GM19238 (cell line): ENCODE data around the gene NFE2L2.
"Not testable (repeated sequence)": the region's sequence is repeated elsewhere in the genome, so short reads cannot be mapped to it uniquely, and the experiment has no call there.

ENCODE experiments used
- DNase-seq: peaks from one replicate; pipeline ENCODE4 v3.0.0; 2011; ENCODE audit warnings: low spot score; ENCODE audit not compliant: insufficient read length

Gene NFE2L2

DNA sequence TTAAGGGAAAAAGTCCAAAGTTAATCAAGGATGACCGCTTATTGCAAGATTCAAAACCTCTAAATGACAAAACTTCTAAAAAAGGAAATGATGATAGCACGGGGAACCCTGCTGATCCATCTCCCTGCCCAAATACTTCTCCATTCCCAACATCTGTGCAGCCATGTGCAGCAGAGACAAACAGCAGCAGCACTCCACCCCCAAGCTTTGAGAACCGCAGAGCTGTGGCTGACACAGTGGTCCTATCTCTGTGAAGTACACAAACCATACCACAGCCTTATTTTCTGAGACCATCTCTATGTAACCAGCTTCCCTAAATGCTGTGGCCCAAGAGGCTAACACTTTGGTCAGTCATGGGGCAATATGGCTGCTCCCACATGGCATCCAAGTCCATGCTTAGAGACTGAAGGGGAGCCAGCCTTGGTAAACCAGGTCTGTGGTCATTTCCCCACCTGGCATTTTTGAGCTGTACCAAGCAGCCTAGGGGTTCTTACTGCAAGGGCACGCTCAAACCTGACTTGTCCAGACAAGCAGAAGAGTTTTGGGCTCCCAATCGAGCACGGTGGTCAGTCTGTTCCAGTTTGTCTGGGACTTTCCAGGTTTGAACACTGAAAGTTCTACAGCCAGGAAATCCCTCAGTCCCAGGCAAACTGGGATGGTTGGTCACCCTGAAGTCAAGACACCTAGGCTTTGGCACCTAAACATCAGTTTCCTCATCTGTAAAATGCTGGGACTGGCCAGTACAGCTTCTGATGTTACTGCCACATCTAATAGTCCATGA is 17.1 kb upstream of the NFE2L2 start:
- no peak for DNase-seq

DNA sequence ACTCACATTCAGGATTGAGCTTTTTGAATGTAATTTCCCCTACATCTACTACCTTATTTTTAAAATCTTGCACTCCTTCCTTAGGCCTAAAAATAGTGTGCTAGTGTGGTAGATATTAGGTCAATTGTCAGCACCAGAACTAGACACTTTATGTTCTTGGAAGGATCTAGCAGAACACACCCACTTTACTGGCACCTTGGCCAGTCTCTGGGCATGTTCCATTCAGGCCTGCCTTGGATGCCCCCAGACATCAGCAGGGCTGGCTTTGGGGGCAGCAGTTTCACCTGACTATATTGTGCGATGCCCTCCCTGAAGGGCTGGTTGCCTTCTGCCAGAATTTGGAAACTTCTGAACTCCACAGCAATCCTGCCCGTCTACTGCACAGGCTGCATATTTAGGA is 15.3 kb upstream of the NFE2L2 start:
- no peak for DNase-seq

DNA sequence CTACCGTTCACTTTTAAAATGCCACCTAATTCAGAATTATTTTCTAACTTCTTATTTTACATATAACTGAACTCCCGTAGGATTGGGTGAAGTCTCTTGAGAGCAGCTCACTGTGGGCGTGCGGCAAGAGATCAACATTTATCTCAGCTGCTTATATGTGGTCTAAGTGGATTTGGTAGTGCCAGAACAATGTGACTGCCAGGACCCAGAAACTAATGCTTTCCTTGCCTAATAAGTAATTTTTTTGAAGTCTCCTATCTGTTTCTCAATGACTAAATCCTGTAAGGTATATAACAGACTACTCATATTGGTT is 11.2 kb upstream of the NFE2L2 start:
- no peak for DNase-seq

- DNase-seq: no peak
Measured at GRCh38 chr2:177275040-177275742, 10.7 kb upstream of the NFE2L2 start.

- DNase-seq: no peak
Measured at GRCh38 chr2:177273408-177273807, 8.9 kb upstream of the NFE2L2 start.

- DNase-seq: no peak
Measured at GRCh38 chr2:177272765-177273164, 8.2 kb upstream of the NFE2L2 start.

DNA sequence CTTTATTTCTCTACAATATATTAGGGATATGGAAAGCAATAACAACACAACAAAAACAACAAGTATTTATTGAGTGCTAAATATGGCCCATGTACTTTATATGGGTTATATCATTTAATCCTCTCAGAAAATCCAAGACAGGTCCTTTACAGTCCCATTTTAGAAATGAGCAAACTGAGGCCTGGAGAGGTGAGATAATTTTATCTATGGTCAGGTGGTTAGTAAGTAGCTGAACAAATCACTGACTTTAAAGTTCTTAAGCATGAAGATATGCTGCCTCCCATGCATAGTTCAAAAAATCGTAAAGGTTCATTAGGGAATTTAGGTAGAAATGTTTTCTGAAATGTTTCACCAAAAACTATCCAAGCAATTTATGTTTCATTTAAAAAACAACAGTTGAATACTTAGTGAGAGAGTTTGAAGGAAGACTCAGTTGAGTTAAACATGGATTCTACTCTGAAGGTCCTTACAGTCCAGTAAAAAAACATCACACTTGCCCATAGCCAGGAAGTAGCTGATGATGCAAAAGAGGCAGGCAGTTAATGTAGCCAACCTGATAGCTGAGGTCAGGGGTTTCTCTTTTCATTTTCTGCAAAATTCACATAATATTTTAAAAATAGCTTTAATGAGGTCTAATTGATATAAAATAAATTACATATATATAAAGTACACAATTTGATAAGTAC is 7.6 kb upstream of the NFE2L2 start:
- no peak for DNase-seq

- DNase-seq: no peak
Measured at GRCh38 chr2:177270531-177270930, 6.0 kb upstream of the NFE2L2 start.

DNA sequence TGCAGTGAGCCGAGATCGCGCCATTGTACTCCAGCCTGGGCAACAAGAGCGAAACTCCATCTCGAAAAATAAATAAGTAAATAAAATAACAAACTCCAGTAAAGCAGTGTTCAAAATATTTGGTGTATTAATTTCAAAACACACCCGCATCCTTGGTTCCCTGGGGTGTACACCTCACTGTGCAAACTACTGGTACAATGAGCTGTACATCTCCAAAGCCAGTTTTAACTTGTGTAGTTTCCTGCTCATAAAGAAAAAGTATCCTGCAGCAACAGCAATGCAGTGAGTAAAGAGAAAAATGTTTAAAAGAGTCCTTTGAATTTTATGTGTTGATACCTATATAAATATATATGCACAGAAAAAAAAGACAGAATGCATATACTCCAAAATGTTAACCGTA is 4.4 kb upstream of the NFE2L2 start:
- DNase-seq: no peak

DNA sequence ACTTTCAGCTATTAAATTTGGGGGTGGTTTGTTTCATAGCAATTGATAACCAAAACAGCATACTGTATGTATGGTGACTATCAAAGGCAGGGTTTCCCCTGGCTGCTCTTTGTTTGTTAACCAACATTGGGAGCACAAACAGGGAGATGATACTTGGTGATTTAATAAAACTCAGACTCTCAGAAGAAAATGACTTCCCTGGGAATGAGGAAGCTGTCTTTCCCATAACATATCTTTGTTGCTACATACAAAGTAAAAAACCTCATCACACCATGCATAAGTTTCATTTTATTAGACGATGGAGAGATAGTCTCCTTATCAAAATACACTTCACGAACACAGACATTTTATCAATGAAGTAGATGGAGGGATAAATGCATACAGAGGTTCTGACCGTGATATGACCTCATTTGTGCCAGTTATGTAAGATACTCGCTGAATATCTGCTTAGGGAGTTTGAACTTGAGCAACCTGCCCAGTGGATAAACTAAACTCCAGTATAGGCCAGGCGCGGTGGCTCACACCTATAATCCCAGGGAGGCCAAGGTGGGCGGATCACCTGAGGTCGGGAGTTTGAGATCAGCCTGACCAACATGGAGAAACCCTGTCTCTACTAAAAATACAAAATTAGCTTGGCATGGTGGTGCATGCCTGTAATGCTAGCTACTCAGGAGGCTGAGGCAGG is 3.8 kb upstream of the NFE2L2 start:
- DNase-seq: no peak

DNA sequence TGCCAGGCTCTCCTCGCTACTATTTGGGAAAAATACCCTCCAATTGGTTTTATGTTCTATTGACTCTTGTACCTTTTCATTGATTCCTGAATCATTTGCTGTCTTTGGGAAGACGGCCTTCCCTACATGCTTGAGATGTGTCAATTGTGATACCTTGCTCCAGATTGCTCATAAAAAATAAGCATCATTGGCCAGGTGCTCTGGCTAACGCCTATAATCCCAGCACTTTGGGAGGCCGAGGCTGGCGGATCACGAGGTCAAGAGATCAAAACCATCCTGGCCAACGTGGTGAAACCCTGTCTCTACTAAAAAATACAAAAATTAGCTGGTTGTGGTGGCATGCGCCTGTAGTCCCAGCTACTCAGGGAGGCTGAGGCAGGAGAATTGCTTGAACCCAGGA is 2.4 kb upstream of the NFE2L2 start:
- not testable (repeated sequence) for DNase-seq

GRCh38 chr2:177265824-177266817 is 1.6 kb upstream of the NFE2L2 start:
- DNase-seq: no peak

DNA sequence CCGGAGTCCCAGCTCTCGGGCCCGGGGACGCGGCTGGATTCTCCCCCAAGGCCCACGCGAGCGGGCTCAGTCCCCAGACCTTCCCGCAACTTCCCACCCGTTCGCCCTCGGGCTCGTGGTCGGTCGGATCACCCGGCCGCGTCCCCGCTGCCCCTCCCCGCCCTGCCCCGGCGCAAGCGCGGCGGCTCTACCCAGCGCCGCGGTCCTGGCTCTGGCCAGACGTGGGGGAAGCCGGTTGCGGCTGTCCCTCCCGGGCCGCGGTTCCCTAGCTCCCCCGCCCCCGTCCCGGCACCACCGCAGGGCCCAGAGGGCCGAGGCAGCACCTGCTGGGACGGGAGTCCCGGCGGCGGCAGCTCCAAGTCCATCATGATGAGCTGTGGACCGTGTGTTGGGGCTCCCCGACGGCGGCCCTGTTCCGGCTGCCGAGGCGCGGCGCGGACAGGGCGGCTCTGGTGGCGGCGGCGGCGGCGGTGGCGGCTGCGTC is 276 bp downstream of the NFE2L2 start:
- no peak for DNase-seq

DNA sequence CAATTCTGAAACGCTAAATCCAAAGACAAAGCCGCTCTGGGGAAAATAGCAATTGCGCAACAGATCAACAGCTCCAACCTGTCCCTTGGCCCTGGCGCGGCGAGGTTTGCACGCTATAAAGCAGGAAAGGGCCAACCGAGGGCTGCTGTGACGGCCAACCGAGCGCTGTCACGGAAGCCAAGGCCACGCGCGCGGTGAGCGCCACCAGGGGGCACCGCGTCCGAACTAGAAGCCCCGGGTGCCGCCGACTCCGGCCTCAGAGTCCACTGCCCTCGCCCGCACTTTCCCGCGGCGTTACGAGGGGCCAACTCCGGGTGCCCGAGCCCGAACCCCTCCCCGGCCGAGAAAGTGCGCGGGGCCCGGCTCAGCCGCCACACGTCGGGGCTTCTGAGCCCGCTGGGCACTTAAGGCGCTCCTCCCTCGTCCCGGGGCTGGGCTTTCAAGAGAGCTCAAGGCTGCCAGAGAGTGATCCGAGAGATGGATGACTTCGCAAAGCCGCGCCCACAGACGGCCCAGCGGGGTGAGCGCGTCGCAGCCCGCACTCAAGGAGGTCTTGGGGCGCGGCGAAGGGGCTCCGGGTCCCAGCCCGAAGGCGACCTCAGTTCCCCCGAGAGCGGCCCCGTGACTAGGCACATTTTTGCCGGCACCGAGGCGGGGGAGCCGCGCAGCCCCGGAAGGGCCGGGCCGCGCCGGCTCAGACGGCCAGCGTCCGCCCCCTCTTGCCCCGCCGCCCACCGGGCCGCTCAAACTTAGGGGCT is 897 bp downstream of the NFE2L2 start:
- DNase-seq: peak; percentile 70

GRCh38 chr2:177262958-177263450 is 1.5 kb downstream of the NFE2L2 start:
- DNase-seq: no peak

GRCh38 chr2:177262092-177262491 is 2.4 kb downstream of the NFE2L2 start:
- no peak for DNase-seq

GRCh38 chr2:177261116-177262060 is 3.1 kb downstream of the NFE2L2 start:
- no peak for DNase-seq

DNA sequence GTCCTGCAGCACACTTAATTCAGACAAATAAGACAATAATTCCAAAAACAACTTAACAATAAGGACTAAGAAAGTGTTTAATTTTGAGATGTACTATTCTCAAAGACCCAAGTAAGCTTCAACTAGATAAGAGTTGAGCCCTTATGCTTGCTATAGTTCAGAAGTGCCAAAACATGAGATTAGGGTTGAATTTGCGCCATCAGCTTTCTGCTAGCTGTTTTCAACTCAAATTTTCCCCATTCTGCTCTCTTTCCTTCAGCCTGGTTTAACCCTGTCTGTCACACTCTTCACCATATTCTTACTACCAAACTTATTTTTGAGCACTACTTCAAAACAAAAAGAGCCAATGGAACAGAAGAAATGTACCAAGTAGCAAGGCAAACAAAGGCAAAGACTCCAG is 4.1 kb downstream of the NFE2L2 start:
- DNase-seq: no peak

DNA sequence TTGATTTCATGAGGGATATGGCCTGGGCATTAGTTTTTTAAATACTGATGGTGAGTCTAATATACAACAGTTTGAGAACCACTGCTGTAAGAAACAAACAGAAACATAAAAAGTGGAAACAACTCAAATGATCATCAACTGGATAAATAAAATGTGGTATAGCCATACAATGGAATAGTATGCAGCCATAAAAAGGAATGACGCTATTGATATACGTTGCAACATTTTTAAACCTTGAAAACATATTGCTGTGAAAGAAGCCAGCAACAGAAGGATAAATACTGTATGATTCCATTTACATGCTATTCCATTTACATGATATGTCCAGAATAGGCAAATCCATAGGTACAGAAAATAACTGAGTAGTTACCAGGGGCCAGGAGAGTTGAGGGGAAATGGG is 6.5 kb downstream of the NFE2L2 start:
- no peak for DNase-seq
